MM.1S (cell line): ENCODE measurements around the gene SEPTIN10.

Experiments used
- CTCF ChIP-seq: fragments of 300-600 bp; sonication (generic); IDR thresholded peaks from 2 replicates; pipeline ENCODE4 v1.5.1; 2016; ENCODE audit warnings: antibody characterized with exemption, low read length, mixed read lengths
- EZH2 ChIP-seq: fragments of 300-600 bp; sonication (generic); optimal IDR thresholded peaks from 2 replicates; pipeline ENCODE3; 2017; ENCODE audit warnings: low read depth, mild to moderate bottlenecking, antibody characterized with exemption, low read length, mixed read lengths
- EZH2phosphoT487 ChIP-seq: fragments of 300-600 bp; sonication (generic); IDR thresholded peaks from 2 replicates; pipeline ENCODE4 v1.6.1; 2018; ENCODE audit warnings: antibody characterized with exemption, low read length

- TF ChIP-seq EZH2phosphoT487 (no peak), CTCF (no peak), EZH2 (no peak)
Observed at GRCh38 chr2:109526442-109526970, 87.3 kb downstream of the SEPTIN10 start.
